Activated CD8-positive, alpha-beta memory T cell treated with anti-CD3 and anti-CD28 coated beads, Interleukin-2, amount 10 ng/mL, durations not matched to agents 7 days and 5 days (primary cell): Measurements from ENCODE around the gene ZNF532. TPM values are rescaled to one million over a fixed set of nuclear protein-coding genes. Genes with fewer than 3 reads are reported as not detected.
"Not testable (repeated sequence)": the region's sequence is repeated elsewhere in the genome, so short reads cannot be mapped to it uniquely, and the experiment has no call there.

Source experiments
- ATAC-seq: fragments of 150-1000 bp; cut with Tn5 transposase; one replicate; pipeline ENCODE4 v1.10.0; 2021; ENCODE audit warnings: moderate library complexity
- CTCF ChIA-PET: fragments of 350-600 bp; sonication (Branson Sonifier 250); formaldehyde crosslinking; loops from one replicate; lab custom pipeline; 2021; ENCODE audit warnings: antibody characterized with exemption; lab: Charles Lee
- DNase-seq: peaks from one replicate; pipeline ENCODE4 v3.0.0-alpha.2; 2020
- H3K27ac Mint-ChIP-seq: one replicate; pipeline ENCODE4 v1.8.0; 2021; ENCODE audit warnings: mild to moderate bottlenecking, mixed read lengths
- H3K27me3 Mint-ChIP-seq: one replicate; pipeline ENCODE4 v1.8.0; 2021; ENCODE audit warnings: mixed read lengths
- H3K36me3 Mint-ChIP-seq: one replicate; pipeline ENCODE4 v1.8.0; 2021; ENCODE audit warnings: mild to moderate bottlenecking, mixed read lengths
- H3K4me1 Mint-ChIP-seq: one replicate; pipeline ENCODE4 v1.8.0; 2021; ENCODE audit warnings: mixed read lengths
- H3K4me3 Mint-ChIP-seq: one replicate; pipeline ENCODE4 v1.8.0; 2021; ENCODE audit warnings: mild to moderate bottlenecking, moderate library complexity, mixed read lengths
- H3K9me3 Mint-ChIP-seq: one replicate; pipeline ENCODE4 v1.8.0; 2022; ENCODE audit warnings: low read depth, mixed read lengths
- total RNA-seq, 2 experiments: library from RNA; stranded (reverse); gene quantifications; one replicate each; pipeline ENCODE4 v1.2.3, GENCODE V29; 2021

The ZNF532 gene
- total RNA-seq, 2 experiments from 2014 or later, result 2.4 to 3.5 TPM

GRCh38 chr18:59015531-59016152 lies 151.0 kb downstream of the ZNF532 start:
- DNase-seq (no peak), ATAC-seq (no peak)
- CTCF ChIA-PET, result no interaction called here
- H3K27ac Mint-ChIP-seq, result no peak overlapping the region
- peaks cover 27% of the 10 kb centered on the region for H3K27me3 Mint-ChIP-seq
- no peaks in the 10 kb centered on the region for H3K9me3 Mint-ChIP-seq
- no peak overlapping the region for H3K4me3 Mint-ChIP-seq
- H3K36me3 Mint-ChIP-seq, result no peaks in the 10 kb centered on the region
- H3K4me1 Mint-ChIP-seq, result no peaks in the 10 kb centered on the region

- Mint-ChIP-seq H3K4me3 (no peak overlapping the region), H3K9me3 (no peaks in the 10 kb centered on the region)
- CTCF ChIA-PET, result no interaction called here
These were observed 156.8 kb downstream of the ZNF532 start for GRCh38 chr18:59021500-59021899.

GRCh38 chr18:59022167-59022945 lies 157.7 kb downstream of the ZNF532 start:
- no peaks in the 10 kb centered on the region for H3K4me1 Mint-ChIP-seq
- ATAC-seq (no peak), DNase-seq (no peak)
- no peak overlapping the region for H3K4me3 Mint-ChIP-seq
- H3K36me3 Mint-ChIP-seq, result no peaks in the 10 kb centered on the region
- CTCF ChIA-PET, result no interaction called here
- H3K9me3 Mint-ChIP-seq, result no peaks in the 10 kb centered on the region
- H3K27me3 Mint-ChIP-seq, result peaks cover 19% of the 10 kb centered on the region
- H3K27ac Mint-ChIP-seq, result no peak overlapping the region

More at GRCh38 chr18:59021500-59021899, 156.8 kb downstream of the ZNF532 start:
- ATAC-seq, result no peak
- DNase-seq, result no peak
- H3K36me3 Mint-ChIP-seq, result no peaks in the 10 kb centered on the region
- peaks cover 21% of the 10 kb centered on the region for H3K27me3 Mint-ChIP-seq
- H3K27ac Mint-ChIP-seq, result no peak overlapping the region
- H3K4me1 Mint-ChIP-seq, result no peaks in the 10 kb centered on the region

- CTCF ChIA-PET, result no interaction called here
- H3K4me3 Mint-ChIP-seq, result no peak overlapping the region
- no peaks in the 10 kb centered on the region for H3K4me1 Mint-ChIP-seq
- H3K9me3 Mint-ChIP-seq, result no peaks in the 10 kb centered on the region
- H3K27ac Mint-ChIP-seq, result no peak overlapping the region
- DNase-seq (no peak), ATAC-seq (no peak)
- peaks cover 8% of the 10 kb centered on the region for H3K27me3 Mint-ChIP-seq
- H3K36me3 Mint-ChIP-seq, result no peaks in the 10 kb centered on the region
These were observed 160.2 kb downstream of the ZNF532 start for GRCh38 chr18:59024829-59025228.

GRCh38 chr18:59025532-59025931 lies 160.9 kb downstream of the ZNF532 start:
- H3K4me3 Mint-ChIP-seq, H3K4me1 Mint-ChIP-seq, H3K27me3 Mint-ChIP-seq, H3K27ac Mint-ChIP-seq, ATAC-seq, H3K36me3 Mint-ChIP-seq, H3K9me3 Mint-ChIP-seq, CTCF ChIA-PET, DNase-seq: not testable (repeated sequence)

GRCh38 chr18:59026364-59026763 lies 161.7 kb downstream of the ZNF532 start:
- H3K36me3 Mint-ChIP-seq, result no peaks in the 10 kb centered on the region
- no peaks in the 10 kb centered on the region for H3K27me3 Mint-ChIP-seq
- DNase-seq (no peak), ATAC-seq (no peak)
- no peaks in the 10 kb centered on the region for H3K9me3 Mint-ChIP-seq
- H3K4me3 Mint-ChIP-seq, result no peak overlapping the region
- CTCF ChIA-PET, result no interaction called here
- no peaks in the 10 kb centered on the region for H3K4me1 Mint-ChIP-seq
- H3K27ac Mint-ChIP-seq, result no peak overlapping the region

- Mint-ChIP-seq H3K27ac (no peak overlapping the region), H3K4me1 (no peaks in the 10 kb centered on the region), H3K9me3 (no peaks in the 10 kb centered on the region), H3K27me3 (no peaks in the 10 kb centered on the region), H3K4me3 (no peak overlapping the region), H3K36me3 (no peaks in the 10 kb centered on the region)
- CTCF ChIA-PET, result no interaction called here
- ATAC-seq, result no peak
- no peak for DNase-seq
These were observed 162.2 kb downstream of the ZNF532 start for GRCh38 chr18:59026831-59027410.

- CTCF ChIA-PET, result no interaction called here
- H3K27me3 Mint-ChIP-seq, result no peaks in the 10 kb centered on the region
- ATAC-seq, result no peak
- no peaks in the 10 kb centered on the region for H3K9me3 Mint-ChIP-seq
- H3K4me1 Mint-ChIP-seq, result no peaks in the 10 kb centered on the region
- no peak for DNase-seq
- H3K27ac Mint-ChIP-seq, result no peak overlapping the region
- H3K36me3 Mint-ChIP-seq, result no peaks in the 10 kb centered on the region
- H3K4me3 Mint-ChIP-seq, result no peak overlapping the region
These were observed 165.2 kb downstream of the ZNF532 start for GRCh38 chr18:59029663-59030429.

- DNase-seq, result no peak
- Mint-ChIP-seq H3K36me3 (no peaks in the 10 kb centered on the region), H3K4me3 (no peak overlapping the region), H3K27me3 (no peaks in the 10 kb centered on the region), H3K4me1 (no peaks in the 10 kb centered on the region), H3K27ac (no peak overlapping the region), H3K9me3 (no peaks in the 10 kb centered on the region)
- ATAC-seq, result no peak
- CTCF ChIA-PET, result no interaction called here
These were observed 167.6 kb downstream of the ZNF532 start for GRCh38 chr18:59032308-59032707.

GRCh38 chr18:59033359-59033758 lies 168.7 kb downstream of the ZNF532 start:
- Mint-ChIP-seq H3K4me3 (no peak overlapping the region), H3K36me3 (no peaks in the 10 kb centered on the region), H3K27ac (no peak overlapping the region), H3K27me3 (no peaks in the 10 kb centered on the region), H3K4me1 (peaks cover 2% of the 10 kb centered on the region), H3K9me3 (peaks cover 1% of the 10 kb centered on the region)
- CTCF ChIA-PET, result interaction anchor here (2.0 kb wide), 1 partner anchor 14 kb away, joined by 5 read pairs; no protein-coding TSS in a partner anchor
- ATAC-seq (no peak), DNase-seq (no peak)

GRCh38 chr18:59033974-59034373 lies 169.3 kb downstream of the ZNF532 start:
- Mint-ChIP-seq H3K36me3 (no peaks in the 10 kb centered on the region), H3K9me3 (peaks cover 2% of the 10 kb centered on the region), H3K4me1 (peaks cover 3% of the 10 kb centered on the region), H3K4me3 (no peak overlapping the region), H3K27me3 (no peaks in the 10 kb centered on the region), H3K27ac (no peak overlapping the region)
- CTCF ChIA-PET, result interaction anchor here (2.0 kb wide), 1 partner anchor 14 kb away, joined by 5 read pairs; no protein-coding TSS in a partner anchor
- ATAC-seq (no peak), DNase-seq (no peak)

GRCh38 chr18:59035591-59035990 lies 170.9 kb downstream of the ZNF532 start:
- H3K4me3 Mint-ChIP-seq, result no peak overlapping the region
- no peak overlapping the region for H3K27ac Mint-ChIP-seq
- H3K9me3 Mint-ChIP-seq, result peaks cover 7% of the 10 kb centered on the region
- H3K27me3 Mint-ChIP-seq, result no peaks in the 10 kb centered on the region
- DNase-seq, result no peak
- CTCF ChIA-PET, result no interaction called here
- H3K4me1 Mint-ChIP-seq, result peaks cover 6% of the 10 kb centered on the region
- ATAC-seq, result no peak
- no peaks in the 10 kb centered on the region for H3K36me3 Mint-ChIP-seq
